Renal pelvis (tissue), 12 donors: ENCODE measurements around the gene CEP162. TPM values are rescaled to one million over a fixed set of nuclear protein-coding genes. Genes with fewer than 3 reads are reported as not detected.

Source experiments
- DNase-seq: peaks from one replicate; pipeline ENCODE4 v3.0.0-alpha.2; 2013
- long read RNA-seq, 16 experiments: transcript quantifications; one replicate each; lab custom pipeline, GENCODE V29; 2026
- polyA plus RNA-seq, 3 donors: library from polyadenylated mRNA; unstranded; fragments of 120-200 nt; gene quantifications; one replicate each; pipeline ENCODE4 v1.2.1, GENCODE V29; 2013; ENCODE audit not compliant: insufficient read length in 3 of 3

The CEP162 gene, protein sequence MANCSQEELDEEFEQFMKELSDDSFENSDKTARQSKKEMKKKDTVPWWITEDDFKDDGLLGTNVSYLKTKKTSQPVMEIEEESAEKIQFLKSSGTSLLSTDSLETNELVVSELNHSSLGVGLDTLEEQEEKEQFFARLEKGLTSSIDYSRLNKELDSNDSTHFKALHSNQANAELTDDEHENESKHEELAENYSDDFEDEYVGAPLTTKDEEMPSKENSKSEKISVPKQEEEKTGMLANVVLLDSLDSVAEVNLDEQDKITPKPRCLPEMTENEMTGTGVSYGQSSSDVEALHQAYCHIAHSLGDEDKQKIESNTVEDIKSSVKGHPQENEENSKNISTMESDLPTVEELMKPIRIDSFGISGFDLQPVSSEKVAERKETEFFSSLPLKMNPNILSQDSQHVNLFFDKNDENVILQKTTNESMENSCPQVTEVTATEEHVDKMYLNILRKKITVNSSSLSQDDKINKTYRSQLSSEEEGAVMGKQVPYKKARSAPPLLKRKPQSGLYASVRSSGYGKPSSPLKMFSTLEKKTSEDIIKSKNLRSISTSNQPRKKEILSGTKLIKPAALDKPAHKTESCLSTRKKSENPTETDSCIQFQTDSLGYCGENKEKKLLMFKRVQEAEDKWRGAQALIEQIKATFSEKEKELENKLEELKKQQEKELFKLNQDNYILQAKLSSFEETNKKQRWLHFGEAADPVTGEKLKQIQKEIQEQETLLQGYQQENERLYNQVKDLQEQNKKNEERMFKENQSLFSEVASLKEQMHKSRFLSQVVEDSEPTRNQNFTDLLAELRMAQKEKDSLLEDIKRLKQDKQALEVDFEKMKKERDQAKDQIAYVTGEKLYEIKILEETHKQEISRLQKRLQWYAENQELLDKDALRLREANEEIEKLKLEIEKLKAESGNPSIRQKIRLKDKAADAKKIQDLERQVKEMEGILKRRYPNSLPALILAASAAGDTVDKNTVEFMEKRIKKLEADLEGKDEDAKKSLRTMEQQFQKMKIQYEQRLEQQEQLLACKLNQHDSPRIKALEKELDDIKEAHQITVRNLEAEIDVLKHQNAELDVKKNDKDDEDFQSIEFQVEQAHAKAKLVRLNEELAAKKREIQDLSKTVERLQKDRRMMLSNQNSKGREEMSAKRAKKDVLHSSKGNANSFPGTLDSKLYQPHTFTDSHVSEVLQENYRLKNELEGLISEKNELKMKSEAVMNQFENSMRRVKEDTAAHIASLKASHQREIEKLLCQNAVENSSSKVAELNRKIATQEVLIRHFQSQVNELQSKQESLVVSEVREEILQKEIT (N-terminal part only)
- polyA plus RNA-seq, result 10 to 100 TPM; 16.9 to 23.3 (median 19.6) TPM
- long read RNA-seq, donor 1, result 0 reads
- long read RNA-seq, donor 2, partial matches to known transcripts, result 0 of 1 reads
- long read RNA-seq, donor 2, other reads (novel, unspliced or antisense), result 0 of 1 reads
- long read RNA-seq, donor 3, partial matches to known transcripts, result 0 of 2 reads
- long read RNA-seq, donor 3, other reads (novel, unspliced or antisense), result 0 of 2 reads
- long read RNA-seq, donor 4, result 0 reads
- long read RNA-seq, donor 5, result 0 reads
- long read RNA-seq, donor 6, result 0 reads
- long read RNA-seq, donor 7, partial matches to known transcripts, result 0 of 1 reads
- long read RNA-seq, donor 7, other reads (novel, unspliced or antisense), result 0 of 1 reads
- long read RNA-seq, donor 8, result 0 reads
- long read RNA-seq, donor 9, result 0 reads
- long read RNA-seq, donor 10, result 0 reads
- long read RNA-seq, donor 11, result 0 reads
- long read RNA-seq, donor 12, result 0 reads
- long read RNA-seq, donor 13, result 0 reads
- long read RNA-seq, donor 14, partial matches to known transcripts, result 0 of 1 reads
- long read RNA-seq, donor 14, other reads (novel, unspliced or antisense), result 0 of 1 reads
- long read RNA-seq, donor 15, full-length matches to known transcripts, result 1 of 1 reads
- long read RNA-seq, donor 15, partial matches to known transcripts, result 0 of 1 reads
- long read RNA-seq, donor 15, other reads (novel, unspliced or antisense), result 0 of 1 reads
- long read RNA-seq, donor 16, result 0 reads

- DNase-seq, result peak; percentile 93
These were observed at the start of gene CEP162 for GRCh38 chr6:84227434-84228197. CEP162 (minus strand) TSS chr6:84227643; CDS start chr6:84226393, 1,250 bp downstream.

- no peak for DNase-seq
These were observed 47.4 kb upstream of the CEP162 start for GRCh38 chr6:84274856-84275255.

DNA sequence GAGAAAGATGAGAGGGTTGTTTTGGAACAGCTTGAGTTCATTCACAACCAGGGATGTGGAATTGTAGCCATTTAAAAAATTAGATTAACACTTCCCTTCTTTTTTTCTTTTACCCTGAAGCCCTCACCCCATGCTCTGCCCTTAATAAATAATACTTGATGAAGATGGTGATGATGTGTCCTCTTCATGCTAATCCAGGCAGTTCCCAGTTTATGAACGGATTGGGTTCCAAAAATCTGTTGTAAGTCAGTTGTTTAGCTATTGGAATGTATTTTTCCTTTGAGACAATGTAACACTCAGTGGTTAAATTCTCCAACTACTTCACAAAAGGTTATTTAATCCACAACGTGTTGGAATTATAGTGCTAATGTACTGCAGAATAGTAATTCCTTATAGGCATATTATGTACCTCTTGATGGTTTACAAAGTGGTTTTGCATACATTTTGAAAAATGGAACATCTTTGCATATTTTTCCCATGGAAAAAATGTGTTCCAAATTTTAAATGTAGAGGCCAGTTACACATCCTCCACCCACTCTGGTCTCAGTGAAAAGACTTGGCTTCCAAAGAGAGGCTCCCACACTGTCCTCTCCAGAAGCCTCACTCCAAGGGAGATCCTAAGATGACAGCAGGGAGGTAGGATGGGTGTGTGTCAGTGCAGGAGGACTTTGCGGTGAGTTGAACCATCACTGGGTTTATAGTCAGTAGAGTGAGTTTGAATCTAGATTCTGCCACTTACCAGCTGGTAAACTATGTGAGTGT is 45.8 kb upstream of the CEP162 start:
- DNase-seq, result peak; percentile 9

DNA sequence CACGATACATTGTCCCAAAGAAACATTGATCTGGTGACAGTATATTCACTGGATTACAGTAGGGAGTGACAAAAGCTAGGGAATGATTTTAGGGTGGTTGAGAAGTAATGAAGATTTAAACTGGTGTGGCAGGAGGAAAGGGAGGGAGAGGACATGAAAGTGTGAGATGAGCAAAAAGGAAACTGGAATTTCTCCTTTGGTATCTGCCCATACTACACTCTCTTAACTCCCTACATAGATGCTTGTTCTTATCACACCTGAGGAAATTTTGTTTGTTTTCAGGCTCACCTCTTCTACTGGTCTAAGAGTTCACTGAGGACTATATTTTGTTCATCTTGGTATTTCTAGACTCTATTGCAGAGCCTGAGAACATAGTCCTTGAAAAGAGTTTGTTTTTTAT is 44.9 kb upstream of the CEP162 start:
- DNase-seq, result no peak

DNA sequence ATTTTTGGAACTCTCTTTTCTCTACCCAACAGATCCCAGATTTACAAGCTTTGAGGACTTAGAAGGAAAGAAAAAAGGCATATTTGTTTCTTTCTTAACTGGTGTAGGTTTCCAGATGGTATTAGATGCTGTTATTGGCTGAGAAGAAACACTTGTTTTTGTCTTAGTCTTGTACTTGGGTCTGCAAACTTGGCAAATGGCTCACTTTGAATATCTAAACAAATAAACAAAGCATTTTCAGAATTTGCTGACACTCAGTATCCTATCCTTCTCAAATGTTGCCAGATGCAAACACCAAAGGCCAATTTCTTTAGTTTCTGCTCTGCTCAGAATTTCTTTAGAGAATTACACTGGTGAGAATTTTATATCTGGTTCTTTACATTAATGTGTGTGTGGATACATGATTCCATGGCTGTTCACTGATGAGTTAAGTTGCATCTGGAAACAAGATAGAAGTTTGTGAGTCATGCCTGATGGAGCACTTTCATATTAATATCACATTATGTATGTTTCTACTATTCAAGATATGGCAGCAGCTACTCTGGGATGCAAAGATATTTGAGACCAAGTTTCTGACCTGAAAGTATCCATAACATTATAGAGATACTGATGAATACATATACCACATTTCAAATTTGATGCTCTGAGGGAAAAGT is 43.7 kb upstream of the CEP162 start:
- peak; percentile 20 for DNase-seq

- DNase-seq, result peak; percentile 7
These were observed 42.7 kb upstream of the CEP162 start for GRCh38 chr6:84269947-84270733.

GRCh38 chr6:84268781-84269180 is 41.3 kb upstream of the CEP162 start:
- DNase-seq, result no peak

GRCh38 chr6:84263557-84263956 is 36.1 kb upstream of the CEP162 start:
- no peak for DNase-seq

DNA sequence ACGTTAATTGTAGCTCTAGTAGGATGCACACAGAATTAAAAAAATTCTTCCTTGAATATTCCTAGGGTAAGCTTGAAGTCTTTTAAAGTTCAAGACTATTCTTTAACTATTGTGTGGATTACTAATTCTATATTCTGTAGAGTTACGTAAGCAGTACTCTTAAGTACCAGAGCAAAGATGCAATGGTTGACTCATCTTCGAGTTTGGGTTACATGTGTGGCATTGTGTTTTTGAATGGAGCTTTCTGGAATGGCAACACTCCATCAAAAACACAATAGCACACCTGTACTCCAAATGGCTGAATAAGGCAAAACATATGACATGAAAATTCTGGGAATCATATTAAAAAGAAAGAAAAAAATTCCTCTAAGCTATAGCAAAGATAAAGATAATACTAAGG is 33.5 kb upstream of the CEP162 start:
- no peak for DNase-seq

- no peak for DNase-seq
These were observed 32.8 kb upstream of the CEP162 start for GRCh38 chr6:84260196-84260595.

DNA sequence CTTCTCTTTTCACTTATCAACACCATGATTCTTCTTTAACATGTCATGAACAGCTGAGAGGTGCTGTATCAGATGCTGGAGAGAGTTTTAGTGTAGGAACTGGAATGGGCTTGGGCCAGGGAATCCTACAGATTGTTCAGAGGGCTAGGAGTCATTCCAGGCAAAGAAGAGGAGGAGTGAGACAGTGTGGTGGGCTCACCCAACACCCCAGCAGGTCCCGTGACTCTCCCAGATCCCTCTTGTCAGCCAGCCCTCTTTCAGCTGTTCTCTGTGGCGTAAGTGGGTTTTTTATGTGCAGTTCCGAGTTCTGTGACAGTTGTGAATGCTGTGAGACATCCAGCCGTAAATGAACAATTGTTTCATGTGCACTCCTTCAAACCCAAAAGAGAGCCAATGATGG is 31.4 kb upstream of the CEP162 start:
- no peak for DNase-seq

DNA sequence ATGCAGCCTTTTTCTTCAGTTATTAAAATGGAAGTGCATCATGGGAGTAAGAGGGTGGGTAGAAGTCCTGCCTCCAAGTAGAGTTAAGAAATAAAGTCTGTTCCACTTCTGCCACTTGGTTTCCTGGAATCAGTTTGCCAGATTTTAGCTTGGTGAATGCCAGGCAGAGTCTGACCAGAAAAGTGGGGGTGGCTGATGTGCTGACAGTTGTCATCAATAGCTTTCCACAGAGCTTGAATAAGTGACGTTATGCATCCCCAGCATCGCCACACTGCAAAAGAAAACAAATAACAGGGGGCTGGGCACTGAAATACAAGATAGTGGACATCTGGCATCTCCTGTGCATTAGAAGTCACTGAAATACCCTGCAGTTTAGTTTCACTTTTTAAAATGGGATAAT is 30.8 kb upstream of the CEP162 start:
- no peak for DNase-seq

DNA sequence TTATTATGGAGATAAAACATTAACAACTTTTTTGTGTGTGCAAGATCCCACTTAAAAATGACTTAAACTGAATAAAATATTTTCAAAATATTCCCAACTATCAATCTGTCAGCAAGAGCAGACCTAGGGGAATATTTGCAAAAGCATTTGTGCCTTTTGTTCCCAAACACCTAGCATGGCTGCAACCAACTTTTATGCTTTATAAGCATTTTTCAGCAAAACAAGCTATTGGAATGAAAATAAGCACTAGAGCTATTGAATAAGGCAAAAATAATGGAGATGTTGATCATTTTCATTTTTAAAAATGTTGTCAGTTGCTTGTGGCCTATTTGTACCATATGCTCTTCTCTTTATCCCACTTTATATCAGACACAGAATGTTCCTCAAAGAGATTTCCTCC is 28.2 kb upstream of the CEP162 start:
- DNase-seq, result no peak

DNA sequence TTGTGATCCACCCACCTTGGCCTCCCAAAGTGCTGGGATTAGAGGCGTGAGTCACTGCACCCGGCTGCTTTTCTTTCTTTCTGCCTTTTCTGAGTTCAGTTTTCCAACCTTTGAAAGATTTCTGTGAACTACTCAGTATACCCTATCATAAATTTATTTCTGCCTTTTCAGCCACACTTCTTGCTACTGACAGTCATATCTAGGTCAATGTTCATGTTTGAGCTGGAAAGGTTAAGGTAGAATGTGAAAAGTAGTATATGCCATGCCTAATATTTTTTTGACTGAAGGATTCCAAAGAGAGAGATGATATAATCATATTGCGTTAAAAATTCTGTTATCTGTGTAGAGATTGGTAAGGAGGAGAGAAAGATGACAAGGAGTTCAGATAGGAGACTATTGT is 25.9 kb upstream of the CEP162 start:
- DNase-seq, result no peak

DNA sequence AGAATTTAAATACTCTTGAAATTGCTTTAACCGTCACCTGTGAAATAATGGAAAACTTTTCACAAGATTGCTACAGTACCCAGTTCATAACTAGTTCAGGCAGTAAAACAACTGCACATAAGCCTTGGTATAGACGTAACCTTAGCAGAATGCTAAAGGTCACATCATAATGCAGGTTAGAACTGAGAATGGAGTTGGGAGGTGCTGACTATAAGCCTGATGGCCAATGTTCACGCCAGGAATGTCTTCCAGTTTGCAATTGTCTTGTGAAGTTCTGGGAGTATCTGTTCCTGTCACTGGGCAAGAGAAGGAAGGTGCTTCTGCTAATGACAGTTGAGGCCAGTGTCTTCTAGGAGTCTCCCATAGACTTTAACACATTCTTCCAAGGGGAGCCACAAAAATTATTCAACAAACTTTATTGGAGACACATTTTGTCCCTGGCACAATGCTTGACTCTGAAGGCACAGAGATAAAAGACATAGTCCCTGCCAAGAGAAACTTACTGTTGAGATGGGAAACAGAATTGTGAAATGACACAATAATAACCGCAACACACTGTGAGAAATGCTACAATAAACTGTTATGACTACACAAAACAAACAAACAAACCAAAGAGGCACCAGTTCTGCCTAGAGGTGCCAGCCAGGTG is 24.6 kb upstream of the CEP162 start:
- no peak for DNase-seq

- no peak for DNase-seq
These were observed 22.3 kb upstream of the CEP162 start for GRCh38 chr6:84249724-84250123.
